Measurements from ENCODE around the gene SOS2. TPM values are rescaled to one million over a fixed set of nuclear protein-coding genes. Genes with fewer than 3 reads are reported as not detected.
A peak's percentile ranks its signal among the peaks of the same experiment; 100 is the strongest.

The SOS2 gene
- total RNA-seq, 1 experiment from 2014 or later: 9.9 TPM

DNA sequence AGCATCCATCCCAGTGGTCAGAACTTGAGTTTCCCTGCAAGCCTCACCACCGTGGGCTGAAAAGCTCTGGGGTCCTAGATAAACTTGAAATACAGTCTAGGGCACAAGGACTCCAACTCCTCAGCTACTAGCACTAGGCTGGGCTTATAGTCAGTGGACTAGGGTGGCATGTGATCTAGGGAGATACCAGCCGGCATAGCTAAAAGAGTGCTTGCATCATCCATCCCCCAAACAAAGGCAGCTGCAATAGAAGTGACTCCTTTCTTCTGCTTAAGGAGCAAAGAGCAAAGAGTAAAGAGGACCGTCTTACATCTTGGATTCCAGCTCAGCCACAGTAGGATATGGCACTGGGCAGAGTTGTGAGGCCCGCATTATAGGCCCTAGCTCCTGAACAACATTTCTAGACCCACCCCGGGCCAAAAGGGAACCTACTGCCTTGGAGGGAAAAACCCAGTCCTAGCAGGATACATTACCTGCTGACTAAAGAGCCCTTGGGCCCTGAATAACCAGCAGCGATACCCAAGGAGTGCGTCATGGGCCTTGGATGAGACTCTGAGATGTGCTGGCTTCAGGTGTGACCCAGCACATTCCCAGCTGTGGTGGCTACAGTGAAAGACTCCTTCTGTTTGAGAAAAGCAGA lies 17.9 kb upstream of the SOS2 start:
- no peak overlapping the region for H3K27ac ChIP-seq (ENCODE audit: low read length)
- intact Hi-C loops (cut with micrococcal nuclease): no loop called here
- ChIA-PET POLR2A (ENCODE audit: unreplicated experiment) (no interaction called here), CTCF (interaction anchor here (0.6 kb wide), 1 partner anchor 1402 kb away, joined by 6 read pairs; the partner anchor contains the start of gene FRMD6)
- no peak overlapping the region for H2AFZ ChIP-seq (ENCODE audit: low read length)
- no peaks in the 10 kb centered on the region for H3K9me3 ChIP-seq (ENCODE audit: low read length)
- TF ChIP-seq EZH2phosphoT487 (IDR thresholded peaks at IDR 0.05; ENCODE audit: borderline replicate concordance, low read length): no peak
- no peak for TF ChIP-seq CTCF (conservative IDR thresholded peaks at IDR 0.05; ENCODE audit: low read depth, low read length)
- TF ChIP-seq EZH2 (IDR thresholded peaks at IDR 0.05; ENCODE audit: low read length, unreplicated experiment): no peak
- no peak overlapping the region for H3K9ac ChIP-seq (ENCODE audit: low read length)
- 0 out of 2 replicates have a peak, but pooled peaks cover 6% of the 10 kb centered on the region for H3K36me3 ChIP-seq (ENCODE audit: low read depth, low read length)
- H3K4me3 ChIP-seq (ENCODE audit: low read length): no peak overlapping the region
- BruUV-seq (replicated peaks): no TSS peak
- H3K4me2 ChIP-seq (ENCODE audit: low read length): no peak overlapping the region
- H3K4me1 ChIP-seq (ENCODE audit: insufficient read depth, low read length): no peaks in the 10 kb centered on the region
- ATAC-seq: no peak
- H3F3A ChIP-seq (ENCODE audit: low read length, unreplicated experiment): no peaks in the 10 kb centered on the region
- H4K20me1 ChIP-seq (ENCODE audit: low read length): no peaks in the 10 kb centered on the region
- H3K27me3 ChIP-seq (ENCODE audit: low read length): no peaks in the 10 kb centered on the region
- H3K9me2 ChIP-seq (replicated peaks; ENCODE audit: low read length): no peaks in the 10 kb centered on the region
- no peak for DNase-seq
- no peaks in the 10 kb centered on the region for H3K79me2 ChIP-seq (ENCODE audit: low read length)

DNA sequence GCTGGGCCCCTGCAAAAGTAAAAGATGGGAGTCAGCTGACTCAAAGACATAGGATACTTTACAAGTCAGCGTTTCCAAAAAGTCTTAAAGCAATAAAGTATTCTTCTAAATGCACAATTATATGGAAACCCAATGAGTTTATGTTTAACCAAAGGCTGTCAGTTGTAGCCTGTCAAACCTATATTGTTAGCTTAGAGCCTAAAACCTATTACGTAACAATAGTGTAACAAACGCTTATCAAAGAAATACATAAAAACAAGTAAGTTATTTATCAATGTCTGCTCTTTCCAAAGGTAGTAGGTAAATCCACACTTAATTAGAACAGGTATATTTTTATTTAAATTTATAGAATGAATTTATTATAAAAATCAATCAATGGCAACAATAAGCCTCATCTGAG lies 15.9 kb upstream of the SOS2 start:
- Histone ChIP-seq H3K36me3 (ENCODE audit: low read depth, low read length) (0 out of 2 replicates have a peak, but pooled peaks cover 3% of the 10 kb centered on the region), H3K79me2 (ENCODE audit: low read length) (no peaks in the 10 kb centered on the region), H2AFZ (ENCODE audit: low read length) (no peak overlapping the region), H3K27me3 (ENCODE audit: low read length) (no peaks in the 10 kb centered on the region), H3K4me1 (ENCODE audit: insufficient read depth, low read length) (no peaks in the 10 kb centered on the region), H3K4me3 (ENCODE audit: low read length) (no peak overlapping the region), H3K9me2 (replicated peaks; ENCODE audit: low read length) (no peaks in the 10 kb centered on the region), H3K9ac (ENCODE audit: low read length) (no peak overlapping the region), H4K20me1 (ENCODE audit: low read length) (no peaks in the 10 kb centered on the region), H3K9me3 (ENCODE audit: low read length) (no peaks in the 10 kb centered on the region), H3F3A (ENCODE audit: low read length, unreplicated experiment) (no peaks in the 10 kb centered on the region), H3K27ac (ENCODE audit: low read length) (no peak overlapping the region), H3K4me2 (ENCODE audit: low read length) (no peak overlapping the region)
- intact Hi-C loops (cut with micrococcal nuclease): no loop called here
- TF ChIP-seq EZH2phosphoT487 (IDR thresholded peaks at IDR 0.05; ENCODE audit: borderline replicate concordance, low read length): no peak
- TF ChIP-seq EZH2 (IDR thresholded peaks at IDR 0.05; ENCODE audit: low read length, unreplicated experiment): no peak
- no peak for TF ChIP-seq CTCF (conservative IDR thresholded peaks at IDR 0.05; ENCODE audit: low read depth, low read length)
- POLR2A ChIA-PET (ENCODE audit: unreplicated experiment): interaction anchor here (0.5 kb wide), 1 partner anchor 9 kb away, joined by 9 read pairs; no protein-coding TSS in a partner anchor
- no TSS peak for BruUV-seq (replicated peaks)
- ATAC-seq (no peak), DNase-seq (no peak)
- CTCF ChIA-PET: no interaction called here

DNA sequence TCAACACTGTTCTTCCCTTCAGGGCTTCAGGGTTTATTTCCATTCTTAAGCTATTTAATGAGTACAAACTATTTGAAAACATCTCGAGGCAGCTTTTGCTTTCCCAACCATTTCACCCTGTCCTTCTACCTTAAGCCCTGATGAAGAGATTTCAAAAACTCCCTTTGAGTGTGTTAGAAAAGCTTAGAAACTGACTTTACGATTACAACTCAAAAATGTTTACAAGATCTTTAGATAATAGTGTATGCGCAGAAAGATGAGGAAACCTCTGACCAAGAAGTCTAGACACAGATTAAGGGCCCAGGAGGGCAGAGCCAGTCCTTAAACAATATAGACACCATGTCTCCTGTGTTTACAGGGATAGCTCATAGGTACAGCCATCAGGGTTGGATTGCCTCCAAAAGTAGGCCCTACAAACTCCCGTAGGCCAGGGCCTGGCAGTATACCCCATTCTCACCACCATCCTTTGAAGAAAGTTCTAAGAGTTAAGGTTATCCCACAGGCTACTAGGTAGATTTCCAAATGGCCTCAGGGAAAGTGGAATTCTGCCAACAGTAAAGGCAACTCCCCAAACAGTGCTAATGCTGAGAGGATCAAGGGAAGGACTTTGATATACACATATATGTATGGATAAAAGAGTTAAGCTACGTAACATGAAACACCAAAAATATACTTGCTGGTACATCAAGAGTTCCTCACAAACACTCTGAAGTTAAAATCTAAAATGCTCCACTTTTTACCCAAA lies 11.4 kb upstream of the SOS2 start:
- DNase-seq: peak; percentile 42
- BruUV-seq (replicated peaks): no TSS peak
- no peaks in the 10 kb centered on the region for H3F3A ChIP-seq (ENCODE audit: low read length, unreplicated experiment)
- TF ChIP-seq EZH2 (IDR thresholded peaks at IDR 0.05; ENCODE audit: low read length, unreplicated experiment) (no peak), CTCF (conservative IDR thresholded peaks at IDR 0.05; ENCODE audit: low read depth, low read length) (no peak), EZH2phosphoT487 (IDR thresholded peaks at IDR 0.05; ENCODE audit: borderline replicate concordance, low read length) (no peak)
- CTCF ChIA-PET: no interaction called here
- no peak overlapping the region for H2AFZ ChIP-seq (ENCODE audit: low read length)
- no peaks in the 10 kb centered on the region for H3K9me3 ChIP-seq (ENCODE audit: low read length)
- no peak overlapping the region for H3K27ac ChIP-seq (ENCODE audit: low read length)
- H3K27me3 ChIP-seq (ENCODE audit: low read length): no peaks in the 10 kb centered on the region
- no peaks in the 10 kb centered on the region for H3K9me2 ChIP-seq (replicated peaks; ENCODE audit: low read length)
- POLR2A ChIA-PET (ENCODE audit: unreplicated experiment): no interaction called here
- no peaks in the 10 kb centered on the region for H3K79me2 ChIP-seq (ENCODE audit: low read length)
- 0 out of 2 replicates have a peak, but pooled peaks cover 3% of the 10 kb centered on the region for H3K36me3 ChIP-seq (ENCODE audit: low read depth, low read length)
- peak; percentile 48 for ATAC-seq
- intact Hi-C loops (cut with micrococcal nuclease): no loop called here
- H3K4me2 ChIP-seq (ENCODE audit: low read length): no peak overlapping the region
- no peak overlapping the region for H3K9ac ChIP-seq (ENCODE audit: low read length)
- H3K4me3 ChIP-seq (ENCODE audit: low read length): no peak overlapping the region
- H3K4me1 ChIP-seq (ENCODE audit: insufficient read depth, low read length): no peaks in the 10 kb centered on the region
- no peaks in the 10 kb centered on the region for H4K20me1 ChIP-seq (ENCODE audit: low read length)

All from PC-3 (cell line).